Measurements from ENCODE around the gene ADAMTS15. TPM values are rescaled to one million over a fixed set of nuclear protein-coding genes. Genes with fewer than 3 reads are reported as not detected.

The ADAMTS15 gene
- total and polyA plus RNA-seq, 2 of the 4 experiments (the other 2 are of a cell fraction) = 3.0 to 5.0 TPM

DNA sequence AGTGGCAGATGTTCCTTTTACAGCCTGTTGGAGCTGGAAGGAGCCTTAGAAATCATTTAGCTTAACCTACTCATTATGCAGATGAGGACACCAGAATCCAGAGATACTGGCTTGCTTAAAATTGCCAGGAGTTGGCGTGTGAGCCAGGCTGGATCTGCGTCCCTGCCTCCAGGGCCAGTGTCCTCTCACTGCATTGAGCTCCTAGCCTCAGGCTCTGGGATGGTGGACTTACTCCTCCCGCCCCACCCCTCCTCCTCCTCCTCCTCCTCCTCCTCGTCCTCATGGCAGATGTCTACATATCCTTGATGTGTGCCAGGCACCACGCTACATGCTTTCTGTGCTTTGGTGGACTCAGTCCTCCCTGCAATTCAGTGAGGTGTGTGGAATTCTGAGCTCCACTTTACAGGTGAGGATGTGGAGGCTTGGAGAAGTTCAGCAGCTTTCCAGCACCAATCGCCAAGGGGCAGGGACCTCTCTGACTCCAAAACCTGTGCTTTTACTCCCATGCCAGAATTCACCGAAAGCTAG is 24.1 kb downstream of the ADAMTS15 start:
- DNase-seq (no peak), ATAC-seq (ENCODE audit: low read depth) (no peak)
- no peak overlapping the region for H4K8ac ChIP-seq (ENCODE audit: low read depth in 2 of 2, low read length in 2 of 2)
- no peak overlapping the region for H3K4me3 ChIP-seq (ENCODE audit: insufficient read depth, low read depth, low read length)
- no peaks in the 10 kb centered on the region for H3K27me3 ChIP-seq (ENCODE audit: control insufficient read depth, insufficient read depth, low read length)
- H3K4me2 ChIP-seq (ENCODE audit: low read depth, low read length) = no peak overlapping the region
- H2AK5ac ChIP-seq (ENCODE audit: low read depth, low read length) = no peak overlapping the region
- no peak overlapping the region for H2AK9ac ChIP-seq (replicated peaks; ENCODE audit: low read depth, low read length, poor library complexity)
- H4K91ac ChIP-seq (ENCODE audit: insufficient read depth, low read depth, low read length) = no peak overlapping the region
- no peak overlapping the region for H3K56ac ChIP-seq (ENCODE audit: extremely low read depth, insufficient read depth, low read length)
- peaks cover 18% of the 10 kb centered on the region for H3K4me1 ChIP-seq (ENCODE audit: control insufficient read depth, insufficient read depth, low read length)
- H4K5ac ChIP-seq (ENCODE audit: low read depth, low read length) = no peak overlapping the region
- BruUV-seq (replicated peaks) = no TSS peak
- TF ChIP-seq POLR2A (IDR thresholded peaks at IDR 0.05; ENCODE audit: low read depth, low read length) (no peak), MAZ (IDR thresholded peaks at IDR 0.05; ENCODE audit: borderline replicate concordance, low read depth, low read length) (no peak), RAD21 (IDR thresholded peaks at IDR 0.05; ENCODE audit: low read length) (no peak), CEBPB (IDR thresholded peaks at IDR 0.05; ENCODE audit: low read depth, low read length) (no peak), MXI1 (IDR thresholded peaks at IDR 0.05; ENCODE audit: borderline replicate concordance, low read depth, low read length) (no peak), CHD1 (IDR thresholded peaks at IDR 0.05; ENCODE audit: low read depth, low read length) (no peak), RFX5 (IDR thresholded peaks at IDR 0.05; ENCODE audit: low read depth, low read length) (no peak), MAFK (IDR thresholded peaks at IDR 0.05; ENCODE audit: low read depth, low read length) (no peak), RCOR1 (IDR thresholded peaks at IDR 0.05; ENCODE audit: insufficient replicate concordance, low read length) (no peak), NFE2L2 (IDR thresholded peaks at IDR 0.05; ENCODE audit: low read depth, low read length) (no peak), BHLHE40 (IDR thresholded peaks at IDR 0.05; ENCODE audit: low read depth, low read length) (no peak), FOS (IDR thresholded peaks at IDR 0.05; ENCODE audit: low read depth, low read length) (no peak), SMC3 (IDR thresholded peaks at IDR 0.05; ENCODE audit: low read depth, low read length) (no peak)
- TF ChIP-seq, protein P1, sequence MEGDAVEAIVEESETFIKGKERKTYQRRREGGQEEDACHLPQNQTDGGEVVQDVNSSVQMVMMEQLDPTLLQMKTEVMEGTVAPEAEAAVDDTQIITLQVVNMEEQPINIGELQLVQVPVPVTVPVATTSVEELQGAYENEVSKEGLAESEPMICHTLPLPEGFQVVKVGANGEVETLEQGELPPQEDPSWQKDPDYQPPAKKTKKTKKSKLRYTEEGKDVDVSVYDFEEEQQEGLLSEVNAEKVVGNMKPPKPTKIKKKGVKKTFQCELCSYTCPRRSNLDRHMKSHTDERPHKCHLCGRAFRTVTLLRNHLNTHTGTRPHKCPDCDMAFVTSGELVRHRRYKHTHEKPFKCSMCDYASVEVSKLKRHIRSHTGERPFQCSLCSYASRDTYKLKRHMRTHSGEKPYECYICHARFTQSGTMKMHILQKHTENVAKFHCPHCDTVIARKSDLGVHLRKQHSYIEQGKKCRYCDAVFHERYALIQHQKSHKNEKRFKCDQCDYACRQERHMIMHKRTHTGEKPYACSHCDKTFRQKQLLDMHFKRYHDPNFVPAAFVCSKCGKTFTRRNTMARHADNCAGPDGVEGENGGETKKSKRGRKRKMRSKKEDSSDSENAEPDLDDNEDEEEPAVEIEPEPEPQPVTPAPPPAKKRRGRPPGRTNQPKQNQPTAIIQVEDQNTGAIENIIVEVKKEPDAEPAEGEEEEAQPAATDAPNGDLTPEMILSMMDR (conservative IDR thresholded peaks at IDR 0.05; ENCODE audit: low read depth, low read length) = no peak
- TF ChIP-seq, protein P2, sequence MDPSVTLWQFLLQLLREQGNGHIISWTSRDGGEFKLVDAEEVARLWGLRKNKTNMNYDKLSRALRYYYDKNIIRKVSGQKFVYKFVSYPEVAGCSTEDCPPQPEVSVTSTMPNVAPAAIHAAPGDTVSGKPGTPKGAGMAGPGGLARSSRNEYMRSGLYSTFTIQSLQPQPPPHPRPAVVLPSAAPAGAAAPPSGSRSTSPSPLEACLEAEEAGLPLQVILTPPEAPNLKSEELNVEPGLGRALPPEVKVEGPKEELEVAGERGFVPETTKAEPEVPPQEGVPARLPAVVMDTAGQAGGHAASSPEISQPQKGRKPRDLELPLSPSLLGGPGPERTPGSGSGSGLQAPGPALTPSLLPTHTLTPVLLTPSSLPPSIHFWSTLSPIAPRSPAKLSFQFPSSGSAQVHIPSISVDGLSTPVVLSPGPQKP (IDR thresholded peaks at IDR 0.05; ENCODE audit: borderline replicate concordance, low read depth, low read length) = no peak
- TF ChIP-seq, protein P3, sequence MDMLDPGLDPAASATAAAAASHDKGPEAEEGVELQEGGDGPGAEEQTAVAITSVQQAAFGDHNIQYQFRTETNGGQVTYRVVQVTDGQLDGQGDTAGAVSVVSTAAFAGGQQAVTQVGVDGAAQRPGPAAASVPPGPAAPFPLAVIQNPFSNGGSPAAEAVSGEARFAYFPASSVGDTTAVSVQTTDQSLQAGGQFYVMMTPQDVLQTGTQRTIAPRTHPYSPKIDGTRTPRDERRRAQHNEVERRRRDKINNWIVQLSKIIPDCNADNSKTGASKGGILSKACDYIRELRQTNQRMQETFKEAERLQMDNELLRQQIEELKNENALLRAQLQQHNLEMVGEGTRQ (IDR thresholded peaks at IDR 0.05; ENCODE audit: low read depth, low read length) = no peak
- peaks cover 77% of the 10 kb centered on the region for H3K36me3 ChIP-seq (ENCODE audit: control insufficient read depth, insufficient read depth, low read length)
- H3K4ac ChIP-seq (ENCODE audit: low read depth, low read length) = no peak overlapping the region
- dilution Hi-C loops (cut with HindIII; ENCODE audit: low sequenced_read_pairs, unreplicated experiment) (no loop called here), intact Hi-C loops (cut with micrococcal nuclease) (no loop called here), in situ Hi-C loops (cut with MboI; ENCODE audit: low sequenced_read_pairs) (no loop called here)
- 95% methylated on average over 2 of the region's 7 CpGs; no CpG with 5 or more reads in 1 of the 2 experiments for WGBS, 2 experiments (ENCODE audit: extremely low coverage in 2 of 2, insufficient read length in 1 of 2)
- no peak overlapping the region for H3K27ac ChIP-seq (ENCODE audit: insufficient read depth, low read length)
- CTCF ChIA-PET = no interaction called here
- H2BK20ac ChIP-seq (ENCODE audit: low read depth, low read length) = no peak overlapping the region
- H3K9me1 ChIP-seq (ENCODE audit: insufficient read depth, low read length) = peaks cover 17% of the 10 kb centered on the region
- no peaks in the 10 kb centered on the region for H3K9me3 ChIP-seq (ENCODE audit: control insufficient read depth, insufficient read depth, low read length)
- H4K20me1 ChIP-seq (ENCODE audit: insufficient read depth, low read length) = no peaks in the 10 kb centered on the region
- H2BK15ac ChIP-seq (ENCODE audit: low read depth, low read length) = no peak overlapping the region
- H2BK5ac ChIP-seq (ENCODE audit: low read depth, low read length, poor library complexity, severe bottlenecking) = no peak overlapping the region
- no peak overlapping the region for H3K9ac ChIP-seq (ENCODE audit: low read depth, low read length)
- no peak overlapping the region for H2BK120ac ChIP-seq (ENCODE audit: low read depth, low read length)
- no peak overlapping the region for H3K18ac ChIP-seq (ENCODE audit: low read depth, low read length)
- no peak overlapping the region for H3K23ac ChIP-seq (ENCODE audit: low read depth, low read length)
- H3K79me1 ChIP-seq (ENCODE audit: low read depth in 1 of 2, low read length in 2 of 2) = no peaks in the 10 kb centered on the region
- POLR2A ChIA-PET (ENCODE audit: unreplicated experiment) = no interaction called here
- H3K14ac ChIP-seq (replicated peaks; ENCODE audit: low read depth, low read length) = no peak overlapping the region
- H2AFZ ChIP-seq (replicated peaks; ENCODE audit: low read length, poor library complexity) = no peak overlapping the region

Measured in IMR-90 (cell line).